ACC112 (cell line): Measurements from ENCODE around the gene MAML2.

Source experiments
- H2AFZ ChIP-seq: fragments of 200-600 bp; sonication (generic); one replicate; pipeline ENCODE4 v1.6.0; 2017; ENCODE audit warnings: antibody characterized with exemption, low read length; ENCODE audit not compliant: unreplicated experiment
- H3K27ac ChIP-seq: fragments of 200-600 bp; sonication (generic); 2 replicates; pipeline ENCODE4 v1.5.1; 2014; ENCODE audit warnings: low read depth, mild to moderate bottlenecking, antibody characterized with exemption, low read length, moderate library complexity
- H3K27me3 ChIP-seq: fragments of 200-600 bp; sonication (generic); 2 replicates; pipeline ENCODE4 v1.6.1; 2014; ENCODE audit warnings: mild to moderate bottlenecking, antibody characterized with exemption, low read length, moderate library complexity, mixed read lengths; ENCODE audit not compliant: insufficient read depth
- H3K36me3 ChIP-seq: fragments of 200-600 bp; sonication (generic); 2 replicates; pipeline ENCODE4 v1.6.1; 2016; ENCODE audit warnings: mild to moderate bottlenecking, antibody characterized with exemption, low read length, moderate library complexity, mixed read lengths; ENCODE audit not compliant: insufficient read depth
- H3K4me1 ChIP-seq: fragments of 200-600 bp; sonication (generic); one replicate; pipeline ENCODE4 v1.6.1; 2016; ENCODE audit warnings: low read length, mixed read lengths; ENCODE audit not compliant: insufficient read depth, unreplicated experiment, control insufficient read depth
- H3K4me3 ChIP-seq: fragments of 200-600 bp; sonication (generic); 2 replicates; pipeline ENCODE4 v1.5.1; 2014; ENCODE audit warnings: mild to moderate bottlenecking, low read depth, low read length
- H3K79me2 ChIP-seq: fragments of 200-600 bp; sonication (generic); one replicate; pipeline ENCODE4 v1.6.0; 2016; ENCODE audit warnings: low read length; ENCODE audit not compliant: control insufficient read depth, unreplicated experiment, insufficient read depth

Gene MAML2

GRCh38 chr11:96159968-96160367, 183.0 kb downstream of the MAML2 start:
- Histone ChIP-seq H3K4me3 (no peak overlapping the region), H3K36me3 (no peaks in the 10 kb centered on the region), H3K27me3 (no peaks in the 10 kb centered on the region), H3K27ac (peak overlapping the region; percentile 2; the same call in 1 of the 2 replicates), H3K4me1 (peaks cover 67% of the 10 kb centered on the region), H2AFZ (no peak overlapping the region), H3K79me2 (peaks cover 42% of the 10 kb centered on the region)

GRCh38 chr11:96158126-96158525, 184.9 kb downstream of the MAML2 start:
- Histone ChIP-seq H3K79me2 (peaks cover 44% of the 10 kb centered on the region), H3K27me3 (no peaks in the 10 kb centered on the region), H3K4me1 (peaks cover 64% of the 10 kb centered on the region), H2AFZ (no peak overlapping the region), H3K36me3 (no peaks in the 10 kb centered on the region), H3K27ac (peak overlapping the region; percentile 99), H3K4me3 (no peak overlapping the region)

GRCh38 chr11:96157517-96157873, 185.5 kb downstream of the MAML2 start:
- H3K27ac ChIP-seq: peak overlapping the region; percentile 99

GRCh38 chr11:96156379-96156722, 186.6 kb downstream of the MAML2 start:
- Histone ChIP-seq H3K4me1 (peaks cover 69% of the 10 kb centered on the region), H3K36me3 (no peaks in the 10 kb centered on the region), H2AFZ (no peak overlapping the region), H3K4me3 (peak overlapping the region; percentile 56), H3K27ac (peak overlapping the region; percentile 99), H3K27me3 (no peaks in the 10 kb centered on the region), H3K79me2 (peaks cover 55% of the 10 kb centered on the region)

More at GRCh38 chr11:96157517-96157873, 185.5 kb downstream of the MAML2 start:
- Histone ChIP-seq H3K36me3 (no peaks in the 10 kb centered on the region), H3K79me2 (peaks cover 50% of the 10 kb centered on the region), H3K27me3 (no peaks in the 10 kb centered on the region), H2AFZ (no peak overlapping the region), H3K4me3 (peak overlapping the region; percentile 4; the same call in 1 of the 2 replicates), H3K4me1 (peaks cover 64% of the 10 kb centered on the region)

DNA sequence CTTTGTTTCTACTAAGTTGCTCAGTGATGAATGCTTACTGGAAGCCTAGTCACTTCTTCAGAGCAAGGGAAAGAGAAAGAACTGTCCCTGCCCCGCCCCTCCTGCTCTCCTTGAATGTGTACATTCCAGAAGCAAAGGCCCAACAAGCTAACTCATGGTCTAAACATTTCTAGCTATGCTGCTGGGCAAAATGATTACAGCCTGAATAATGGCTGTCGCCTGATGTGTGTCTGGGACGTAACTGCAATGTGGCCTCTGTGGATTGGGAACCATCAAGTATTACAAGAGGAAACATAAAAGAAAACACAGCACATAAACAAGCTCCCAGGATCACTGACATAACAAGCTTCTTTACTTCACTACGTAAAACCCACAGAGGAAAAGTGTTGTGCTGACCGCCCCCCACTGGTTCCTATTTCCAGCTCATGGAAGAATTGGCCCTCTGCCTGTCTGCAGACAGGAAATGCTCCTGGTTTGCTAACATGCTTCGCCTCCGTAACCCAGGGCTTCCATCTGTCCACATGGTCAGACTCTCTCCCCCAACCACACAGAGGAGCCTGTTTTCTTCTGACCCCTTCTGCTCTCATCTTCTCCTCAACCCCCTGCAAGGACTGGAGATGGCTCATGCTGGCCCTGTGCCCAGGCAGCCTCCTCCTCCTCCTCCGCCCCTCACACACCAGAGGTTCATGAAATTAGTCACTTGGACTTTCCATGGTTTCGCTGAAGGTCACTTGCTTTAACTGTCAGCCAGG, 187.2 kb downstream of the MAML2 start:
- H2AFZ ChIP-seq: no peak overlapping the region
- peak overlapping the region; percentile 56 for H3K4me3 ChIP-seq
- peak overlapping the region; percentile 99 for H3K27ac ChIP-seq
- no peaks in the 10 kb centered on the region for H3K36me3 ChIP-seq
- H3K4me1 ChIP-seq: peaks cover 69% of the 10 kb centered on the region
- peaks cover 55% of the 10 kb centered on the region for H3K79me2 ChIP-seq
- no peaks in the 10 kb centered on the region for H3K27me3 ChIP-seq

DNA sequence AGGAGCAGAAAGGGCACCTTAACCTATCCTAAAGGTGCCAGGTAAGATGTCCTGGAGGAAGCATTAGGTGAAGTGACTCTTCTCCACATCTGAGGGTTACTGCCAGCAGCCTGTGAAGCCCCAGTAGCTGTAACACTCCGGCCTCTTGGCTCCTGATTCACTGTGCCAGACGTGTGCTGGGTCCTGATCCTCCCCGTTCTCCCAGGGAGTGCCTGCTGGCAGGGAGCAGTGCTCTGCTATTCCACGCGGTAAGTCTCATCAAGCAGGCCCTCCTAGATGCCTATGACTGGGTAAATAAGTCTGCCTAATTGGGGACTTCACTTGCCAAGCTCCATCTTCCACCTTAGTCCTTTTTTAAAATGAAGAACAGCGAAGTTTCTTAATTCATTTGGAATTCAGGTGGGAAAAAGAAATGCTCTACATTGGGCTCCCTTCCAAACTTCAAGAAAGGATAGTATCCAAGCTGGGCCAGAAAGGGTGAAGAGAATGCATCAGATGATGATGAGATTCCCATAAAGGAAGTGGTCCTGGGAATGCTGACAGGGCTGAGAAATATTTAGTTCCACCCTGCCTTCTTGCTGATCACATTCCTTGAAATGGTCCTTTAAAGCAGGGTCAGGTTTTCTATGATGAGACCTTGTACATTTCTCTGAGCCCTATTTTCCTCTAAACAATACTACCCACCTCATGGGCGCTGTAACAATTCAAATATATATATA, 188.0 kb downstream of the MAML2 start:
- peaks cover 54% of the 10 kb centered on the region for H3K79me2 ChIP-seq
- peak overlapping the region; percentile 99 for H3K27ac ChIP-seq
- no peak overlapping the region for H2AFZ ChIP-seq
- H3K4me1 ChIP-seq: peaks cover 75% of the 10 kb centered on the region
- H3K36me3 ChIP-seq: no peaks in the 10 kb centered on the region
- H3K4me3 ChIP-seq: peak overlapping the region; percentile 53
- no peaks in the 10 kb centered on the region for H3K27me3 ChIP-seq

- Histone ChIP-seq H3K79me2 (peaks cover 53% of the 10 kb centered on the region), H3K4me1 (peaks cover 79% of the 10 kb centered on the region), H3K27ac (peak overlapping the region; percentile 99), H3K27me3 (no peaks in the 10 kb centered on the region), H3K4me3 (no peak overlapping the region), H2AFZ (no peak overlapping the region), H3K36me3 (no peaks in the 10 kb centered on the region)
Measured at GRCh38 chr11:96152623-96153022, 190.4 kb downstream of the MAML2 start.

- Histone ChIP-seq H3K4me1 (peaks cover 79% of the 10 kb centered on the region), H3K36me3 (no peaks in the 10 kb centered on the region), H3K79me2 (peaks cover 59% of the 10 kb centered on the region), H2AFZ (no peak overlapping the region), H3K4me3 (no peak overlapping the region), H3K27me3 (no peaks in the 10 kb centered on the region), H3K27ac (peak overlapping the region; percentile 99)
Measured at GRCh38 chr11:96151501-96151900, 191.5 kb downstream of the MAML2 start.

GRCh38 chr11:96150609-96151008, 192.4 kb downstream of the MAML2 start:
- Histone ChIP-seq H3K36me3 (no peaks in the 10 kb centered on the region), H3K4me3 (no peak overlapping the region), H3K27ac (peak overlapping the region; percentile 99), H2AFZ (no peak overlapping the region), H3K27me3 (no peaks in the 10 kb centered on the region), H3K79me2 (peaks cover 63% of the 10 kb centered on the region), H3K4me1 (peaks cover 80% of the 10 kb centered on the region)

DNA sequence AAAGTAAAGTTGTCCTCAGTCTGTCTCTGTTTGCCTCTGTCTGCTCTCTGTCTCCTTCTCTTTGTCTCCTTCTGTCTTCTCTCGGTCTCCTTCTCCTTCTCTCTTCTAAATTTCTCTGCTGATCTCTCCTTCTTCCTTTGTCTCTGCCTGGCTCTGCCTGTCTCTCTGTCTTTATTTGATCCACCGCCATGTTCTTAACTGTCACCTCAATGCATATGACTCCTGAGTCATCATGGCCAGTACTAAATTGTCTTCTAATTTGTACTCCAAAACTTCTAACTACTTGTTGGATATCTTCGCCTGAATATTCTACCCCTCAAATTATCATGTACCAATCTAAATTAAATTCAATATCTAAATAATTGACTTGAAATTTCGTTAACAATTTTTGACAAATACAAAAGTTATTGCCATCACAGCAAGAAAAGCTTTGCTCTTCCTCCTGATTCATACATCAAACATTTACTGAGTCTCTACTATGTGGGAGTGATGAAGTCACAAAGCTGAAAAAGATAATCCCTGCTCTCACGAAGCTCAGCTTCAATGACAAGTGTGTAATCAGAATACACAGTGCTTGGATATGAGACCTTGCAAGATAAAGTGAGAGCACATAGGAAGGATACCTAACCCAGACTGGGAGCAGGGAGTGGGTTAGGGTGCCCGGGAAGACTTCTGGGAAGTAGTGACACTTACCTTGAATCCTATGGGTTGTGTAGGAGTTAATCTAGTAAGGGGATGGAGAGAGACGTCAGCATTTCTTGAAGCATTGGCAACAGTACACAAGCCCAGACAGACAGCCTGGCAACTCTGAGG, 193.0 kb downstream of the MAML2 start:
- Histone ChIP-seq H3K36me3 (no peaks in the 10 kb centered on the region), H3K4me1 (peaks cover 83% of the 10 kb centered on the region), H3K4me3 (no peak overlapping the region), H3K27me3 (no peaks in the 10 kb centered on the region), H3K79me2 (peaks cover 68% of the 10 kb centered on the region), H3K27ac (peak overlapping the region; percentile 99), H2AFZ (no peak overlapping the region)
